ENCODE results near the gene SRC.

SRC gene

DNA sequence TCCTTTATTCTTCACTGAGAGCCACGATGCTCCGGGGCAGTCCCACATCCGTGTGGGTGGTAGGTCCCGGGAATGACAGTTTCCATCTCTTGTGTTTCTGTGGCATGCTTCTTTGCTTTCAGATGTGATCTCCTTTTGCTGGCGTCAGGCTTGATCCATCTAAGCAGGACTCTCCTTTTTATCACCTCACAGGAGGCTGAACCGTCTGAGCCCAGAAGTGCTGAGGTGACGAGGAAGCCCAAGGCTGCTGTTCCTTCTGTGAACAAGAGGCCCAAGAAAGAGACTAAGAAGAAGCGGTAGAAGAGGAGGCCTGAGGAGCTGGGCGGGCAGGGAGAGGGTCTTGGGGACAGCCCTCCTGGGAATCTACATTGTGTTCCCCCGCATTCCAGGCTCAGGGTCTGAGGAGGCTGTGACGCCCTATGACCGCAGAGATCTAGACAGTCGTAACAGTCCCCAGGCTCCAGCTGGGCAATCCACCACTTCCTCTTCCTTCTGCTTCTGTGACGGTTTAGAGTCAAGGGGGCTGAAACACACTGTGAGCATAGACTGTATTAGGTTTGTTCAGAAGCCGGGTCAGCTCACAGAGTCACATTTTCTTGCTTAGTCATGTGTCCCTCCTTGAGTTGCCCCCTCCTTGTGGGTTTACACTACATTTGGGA, 29.7 kb upstream of the SRC start:
- no peaks in the 10 kb centered on the region for H3K27me3 ChIP-seq (ENCODE audit: control insufficient read depth, insufficient read depth, low read length)
- peaks cover 36% of the 10 kb centered on the region for H3K4me1 ChIP-seq (ENCODE audit: control insufficient read depth, insufficient read depth, low read length)
- no peak overlapping the region for H3K9ac ChIP-seq (ENCODE audit: low read depth, low read length)
- H3K36me3 ChIP-seq (ENCODE audit: insufficient read depth, low read length), result peaks cover 32% of the 10 kb centered on the region
- H3K9me3 ChIP-seq (replicated peaks; ENCODE audit: low read length), result no peaks in the 10 kb centered on the region
- no peak overlapping the region for H3K4me2 ChIP-seq (ENCODE audit: low read length)
- H3K4me3 ChIP-seq (ENCODE audit: low read length), result no peak overlapping the region

DNA sequence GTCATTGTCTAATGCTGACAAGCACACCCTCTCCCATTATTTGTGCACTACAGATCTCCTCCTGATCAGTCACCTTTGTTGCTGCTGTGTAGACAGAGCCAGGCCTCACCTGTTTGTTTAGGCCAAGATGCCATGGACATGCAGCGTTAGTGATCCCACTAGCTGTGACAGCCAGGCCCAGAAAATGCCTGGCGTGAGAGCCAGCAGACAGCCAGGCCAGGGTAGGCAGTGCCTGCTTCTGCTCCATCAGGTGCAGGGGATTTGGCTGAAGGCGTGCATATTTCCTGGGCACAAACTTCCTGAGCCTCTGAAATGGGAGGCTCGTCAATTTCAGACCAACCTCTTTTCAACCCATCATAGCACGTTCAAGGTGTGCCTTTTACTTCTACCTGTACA, 29.2 kb upstream of the SRC start:
- Histone ChIP-seq H3K9ac (ENCODE audit: low read depth, low read length) (no peak overlapping the region), H3K27me3 (ENCODE audit: control insufficient read depth, insufficient read depth, low read length) (no peaks in the 10 kb centered on the region), H3K9me3 (replicated peaks; ENCODE audit: low read length) (no peaks in the 10 kb centered on the region), H3K36me3 (ENCODE audit: insufficient read depth, low read length) (peaks cover 32% of the 10 kb centered on the region), H3K4me3 (ENCODE audit: low read length) (no peak overlapping the region), H3K4me1 (ENCODE audit: control insufficient read depth, insufficient read depth, low read length) (peaks cover 34% of the 10 kb centered on the region), H3K4me2 (ENCODE audit: low read length) (no peak overlapping the region)

DNA sequence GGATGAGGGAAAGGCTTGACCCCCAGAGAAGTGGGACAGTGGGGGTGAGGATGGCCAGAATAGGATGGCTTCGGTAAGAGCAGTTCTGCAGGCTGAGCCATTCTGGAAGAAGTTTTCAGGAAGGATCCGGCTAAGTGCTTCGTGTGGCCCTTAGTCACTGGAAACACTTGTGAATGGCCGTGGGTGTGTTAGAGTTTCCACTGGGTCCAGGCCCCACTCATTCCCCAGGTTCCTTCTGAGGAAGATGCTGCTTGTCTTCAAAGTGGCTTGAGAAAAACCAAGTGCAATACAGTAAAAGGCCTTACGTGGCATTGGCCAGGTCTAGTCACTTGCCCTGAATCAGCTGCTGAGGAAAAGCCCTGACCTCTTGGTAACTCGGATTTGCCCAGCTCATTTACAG, 28.6 kb upstream of the SRC start:
- Histone ChIP-seq H3K4me2 (ENCODE audit: low read length) (no peak overlapping the region), H3K36me3 (ENCODE audit: insufficient read depth, low read length) (peaks cover 32% of the 10 kb centered on the region), H3K4me3 (ENCODE audit: low read length) (no peak overlapping the region), H3K9me3 (replicated peaks; ENCODE audit: low read length) (no peaks in the 10 kb centered on the region), H3K9ac (ENCODE audit: low read depth, low read length) (no peak overlapping the region), H3K27me3 (ENCODE audit: control insufficient read depth, insufficient read depth, low read length) (no peaks in the 10 kb centered on the region), H3K4me1 (ENCODE audit: control insufficient read depth, insufficient read depth, low read length) (peaks cover 28% of the 10 kb centered on the region)

DNA sequence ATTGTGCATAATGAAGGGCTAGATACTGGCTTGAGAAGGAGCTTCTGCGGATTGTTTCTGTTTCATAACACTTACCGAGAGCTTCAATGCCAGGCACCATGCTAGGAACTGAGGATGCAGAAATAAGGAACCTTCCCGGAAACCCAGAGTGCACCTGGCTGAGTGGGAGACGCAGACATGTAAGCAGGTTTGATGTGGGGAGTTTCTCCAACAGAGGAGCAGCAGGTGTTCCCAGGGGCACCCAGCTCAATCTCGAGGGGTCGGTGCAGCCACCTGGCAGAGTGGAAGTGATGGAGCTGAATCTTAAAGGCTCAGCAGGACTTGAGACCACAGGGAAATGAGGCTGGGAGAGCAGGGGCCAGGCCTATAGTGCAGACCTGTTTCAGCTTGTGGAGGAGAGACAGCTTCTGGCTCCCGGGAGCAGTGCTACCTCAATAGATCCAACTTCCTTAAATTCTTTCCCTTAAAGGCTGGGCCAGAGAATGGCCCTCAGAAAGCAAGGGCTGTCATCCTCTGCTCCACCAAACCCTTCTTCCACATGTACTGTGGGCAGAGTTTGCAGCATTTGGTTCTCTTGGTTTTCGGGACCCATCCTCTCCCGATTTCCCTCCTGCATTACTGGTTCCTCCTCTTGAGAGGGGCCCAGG, 27.8 kb upstream of the SRC start:
- Histone ChIP-seq H3K9me3 (replicated peaks; ENCODE audit: low read length) (no peaks in the 10 kb centered on the region), H3K9ac (ENCODE audit: low read depth, low read length) (no peak overlapping the region), H3K36me3 (ENCODE audit: insufficient read depth, low read length) (peaks cover 32% of the 10 kb centered on the region), H3K4me2 (ENCODE audit: low read length) (no peak overlapping the region), H3K27me3 (ENCODE audit: control insufficient read depth, insufficient read depth, low read length) (no peaks in the 10 kb centered on the region), H3K4me3 (ENCODE audit: low read length) (no peak overlapping the region), H3K4me1 (ENCODE audit: control insufficient read depth, insufficient read depth, low read length) (peaks cover 23% of the 10 kb centered on the region)

DNA sequence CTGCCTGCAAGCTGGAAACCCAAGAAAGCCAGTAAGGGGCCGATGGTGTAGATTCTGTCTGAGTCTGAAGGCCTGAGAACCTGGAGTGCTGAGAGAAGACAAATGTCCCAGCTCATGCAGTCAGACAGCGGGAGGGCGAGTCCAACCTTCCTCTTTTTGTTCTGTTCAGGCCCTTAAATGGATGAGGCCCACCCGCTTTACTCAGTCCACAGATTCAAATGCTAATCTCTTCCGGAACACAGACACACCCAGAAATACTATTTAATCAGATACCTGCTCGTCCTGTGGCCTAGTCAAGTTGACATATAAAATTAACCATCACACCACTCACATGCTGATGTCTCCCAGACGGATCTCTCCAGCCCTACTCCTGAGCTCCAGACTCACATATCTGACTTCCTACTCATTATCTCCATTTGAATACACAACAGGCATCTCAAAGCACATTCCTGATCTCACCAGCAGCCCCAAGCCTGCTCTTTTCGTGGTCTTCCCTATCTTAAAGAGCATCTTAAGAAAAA, 26.7 kb upstream of the SRC start:
- H3K9me3 ChIP-seq (replicated peaks; ENCODE audit: low read length), result no peaks in the 10 kb centered on the region

DNA sequence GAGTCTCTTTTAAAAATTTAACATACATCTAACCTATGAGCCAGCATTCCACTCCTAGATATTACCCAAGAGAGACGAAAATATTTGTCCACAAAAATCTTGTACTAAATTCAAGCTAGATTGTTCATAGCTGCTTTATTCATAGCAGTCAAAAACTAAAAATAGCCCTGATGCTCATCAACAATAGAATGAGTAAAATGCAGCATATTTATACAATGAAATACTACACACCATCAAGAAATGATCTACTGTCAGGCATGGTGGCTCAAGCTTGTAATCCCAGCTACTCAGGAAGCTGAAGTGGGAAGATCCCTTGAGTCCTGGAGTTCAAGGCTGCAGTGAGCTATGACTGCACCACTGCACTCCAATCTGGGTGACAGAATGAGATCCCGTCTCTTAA, 22.0 kb upstream of the SRC start:
- Histone ChIP-seq H3K4me3 (ENCODE audit: low read length) (no peak overlapping the region), H3K36me3 (ENCODE audit: insufficient read depth, low read length) (peaks cover 5% of the 10 kb centered on the region), H3K4me2 (ENCODE audit: low read length) (no peak overlapping the region), H3K27me3 (ENCODE audit: control insufficient read depth, insufficient read depth, low read length) (no peaks in the 10 kb centered on the region), H3K9ac (ENCODE audit: low read depth, low read length) (no peak overlapping the region), H3K9me3 (replicated peaks; ENCODE audit: low read length) (no peaks in the 10 kb centered on the region), H3K4me1 (ENCODE audit: control insufficient read depth, insufficient read depth, low read length) (peaks cover 8% of the 10 kb centered on the region)

More for the DNA sequence above, 26.7 kb upstream of the SRC start:
- Histone ChIP-seq H3K4me2 (ENCODE audit: low read length) (no peak overlapping the region), H3K4me1 (ENCODE audit: control insufficient read depth, insufficient read depth, low read length) (peaks cover 21% of the 10 kb centered on the region), H3K36me3 (ENCODE audit: insufficient read depth, low read length) (peaks cover 32% of the 10 kb centered on the region), H3K27me3 (ENCODE audit: control insufficient read depth, insufficient read depth, low read length) (no peaks in the 10 kb centered on the region), H3K9ac (ENCODE audit: low read depth, low read length) (no peak overlapping the region), H3K4me3 (ENCODE audit: low read length) (no peak overlapping the region)

DNA sequence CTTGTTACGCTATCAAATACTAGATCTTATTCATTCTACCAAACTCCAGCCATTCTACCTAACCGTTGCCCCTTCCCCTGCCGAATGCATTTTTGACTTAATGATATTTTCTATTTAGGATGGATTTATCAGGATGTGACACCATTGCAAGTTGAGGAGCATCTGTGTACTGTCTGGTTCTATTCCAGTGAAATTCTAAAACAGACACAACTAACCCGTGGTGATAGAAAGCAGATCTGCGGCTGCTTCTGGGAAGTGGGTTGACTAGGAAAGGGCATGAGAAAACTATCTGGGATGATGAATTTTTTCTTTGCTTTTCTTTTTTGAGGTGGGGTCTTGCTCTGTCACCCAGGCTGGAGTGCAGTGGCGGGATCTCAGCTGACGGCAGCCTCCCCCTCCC, 20.7 kb upstream of the SRC start:
- Histone ChIP-seq H3K4me3 (ENCODE audit: low read length) (no peak overlapping the region), H3K9me3 (replicated peaks; ENCODE audit: low read length) (no peaks in the 10 kb centered on the region), H3K36me3 (ENCODE audit: insufficient read depth, low read length) (no peaks in the 10 kb centered on the region), H3K4me1 (ENCODE audit: control insufficient read depth, insufficient read depth, low read length) (peaks cover 8% of the 10 kb centered on the region), H3K27me3 (ENCODE audit: control insufficient read depth, insufficient read depth, low read length) (no peaks in the 10 kb centered on the region), H3K9ac (ENCODE audit: low read depth, low read length) (no peak overlapping the region), H3K4me2 (ENCODE audit: low read length) (no peak overlapping the region)

DNA sequence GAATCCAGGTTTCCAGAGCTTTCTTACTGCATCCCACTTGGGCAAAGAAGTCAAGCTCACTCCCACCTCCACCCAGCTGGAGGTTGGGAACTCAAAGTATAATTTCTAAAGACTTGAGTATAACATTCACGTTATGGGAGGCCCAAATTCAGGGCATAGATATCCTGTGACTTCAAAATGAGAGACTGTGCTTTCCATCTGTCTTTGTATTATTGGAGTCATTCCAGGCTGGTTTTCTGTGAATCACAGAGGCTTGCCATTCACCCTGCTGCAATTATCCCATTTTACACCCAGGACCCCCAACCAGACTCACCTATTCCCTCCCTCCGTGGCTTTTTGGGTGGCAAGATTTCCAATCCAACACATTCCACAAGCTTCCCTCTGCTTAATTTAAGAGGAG, 19.3 kb upstream of the SRC start:
- Histone ChIP-seq H3K4me1 (ENCODE audit: control insufficient read depth, insufficient read depth, low read length) (peaks cover 8% of the 10 kb centered on the region), H3K4me2 (ENCODE audit: low read length) (no peak overlapping the region), H3K9me3 (replicated peaks; ENCODE audit: low read length) (no peaks in the 10 kb centered on the region), H3K27me3 (ENCODE audit: control insufficient read depth, insufficient read depth, low read length) (no peaks in the 10 kb centered on the region), H3K9ac (ENCODE audit: low read depth, low read length) (no peak overlapping the region), H3K36me3 (ENCODE audit: insufficient read depth, low read length) (no peaks in the 10 kb centered on the region), H3K4me3 (ENCODE audit: low read length) (no peak overlapping the region)

DNA sequence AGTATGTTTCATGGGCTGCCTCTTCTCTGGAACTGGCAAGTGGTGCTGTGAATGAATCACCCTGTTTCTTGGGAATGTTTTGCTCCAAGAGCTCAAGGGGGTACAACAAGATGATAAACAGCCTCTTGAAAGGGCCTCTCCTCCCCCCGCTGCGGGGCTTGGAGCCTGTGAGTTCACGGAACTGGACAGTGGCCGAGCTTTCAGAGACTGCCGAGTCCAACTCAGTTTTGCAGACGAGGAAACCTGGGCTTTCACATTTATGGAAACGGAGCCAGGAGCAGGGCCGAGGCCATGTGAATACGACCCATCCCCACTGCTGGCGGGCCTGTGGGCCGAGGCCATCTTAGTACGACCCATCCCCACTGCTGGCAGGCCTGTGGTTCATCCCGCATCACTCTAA, 18.2 kb upstream of the SRC start:
- Histone ChIP-seq H3K9ac (ENCODE audit: low read depth, low read length) (no peak overlapping the region), H3K9me3 (replicated peaks; ENCODE audit: low read length) (no peaks in the 10 kb centered on the region), H3K4me1 (ENCODE audit: control insufficient read depth, insufficient read depth, low read length) (peaks cover 8% of the 10 kb centered on the region), H3K36me3 (ENCODE audit: insufficient read depth, low read length) (no peaks in the 10 kb centered on the region), H3K4me3 (ENCODE audit: low read length) (no peak overlapping the region), H3K4me2 (ENCODE audit: low read length) (no peak overlapping the region), H3K27me3 (ENCODE audit: control insufficient read depth, insufficient read depth, low read length) (no peaks in the 10 kb centered on the region)

DNA sequence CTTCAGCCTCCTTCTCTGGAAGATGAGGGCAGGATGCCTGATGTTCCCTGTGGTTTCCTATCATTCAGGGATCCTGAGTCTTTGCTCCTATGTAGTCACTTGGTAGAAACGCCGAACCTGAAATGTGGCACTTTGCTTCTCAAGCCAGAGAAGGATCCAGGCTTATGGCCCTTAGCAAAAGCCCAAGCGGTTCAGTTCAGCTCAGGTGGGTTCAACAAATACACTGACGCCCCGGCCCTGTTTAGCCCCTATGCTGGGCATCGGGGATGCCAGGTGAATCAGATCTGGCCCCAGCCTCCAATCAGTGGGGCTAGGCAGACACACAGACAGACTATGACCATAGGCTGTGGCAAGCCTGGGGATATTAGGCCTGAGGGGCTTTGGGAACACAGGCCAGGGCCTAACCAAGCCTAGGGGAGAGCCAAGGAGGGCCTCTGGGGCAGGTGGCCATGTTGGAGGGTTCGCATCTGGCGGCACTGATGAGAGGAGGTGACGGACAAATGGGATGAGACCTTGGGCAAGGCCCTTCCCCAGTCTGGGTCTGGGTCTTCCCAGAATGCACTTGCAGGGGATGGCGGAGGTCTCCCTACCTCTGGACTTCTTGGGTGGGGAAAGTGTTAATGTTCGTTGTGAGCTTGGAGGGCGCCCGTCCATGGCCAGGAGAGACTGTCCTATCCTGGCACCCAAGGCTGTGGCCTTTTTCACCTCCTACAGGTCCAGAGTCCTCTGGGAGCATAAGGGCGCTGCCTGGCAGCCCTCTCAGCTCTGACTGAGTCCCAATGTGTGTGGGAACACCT, 17.6 kb upstream of the SRC start:
- peaks cover 7% of the 10 kb centered on the region for H3K4me1 ChIP-seq (ENCODE audit: control insufficient read depth, insufficient read depth, low read length)
- no peaks in the 10 kb centered on the region for H3K36me3 ChIP-seq (ENCODE audit: insufficient read depth, low read length)
- H3K9ac ChIP-seq (ENCODE audit: low read depth, low read length), result no peak overlapping the region
- no peaks in the 10 kb centered on the region for H3K27me3 ChIP-seq (ENCODE audit: control insufficient read depth, insufficient read depth, low read length)
- H3K9me3 ChIP-seq (replicated peaks; ENCODE audit: low read length), result no peaks in the 10 kb centered on the region
- H3K4me3 ChIP-seq (ENCODE audit: low read length), result no peak overlapping the region
- H3K4me2 ChIP-seq (ENCODE audit: low read length), result no peak overlapping the region

DNA sequence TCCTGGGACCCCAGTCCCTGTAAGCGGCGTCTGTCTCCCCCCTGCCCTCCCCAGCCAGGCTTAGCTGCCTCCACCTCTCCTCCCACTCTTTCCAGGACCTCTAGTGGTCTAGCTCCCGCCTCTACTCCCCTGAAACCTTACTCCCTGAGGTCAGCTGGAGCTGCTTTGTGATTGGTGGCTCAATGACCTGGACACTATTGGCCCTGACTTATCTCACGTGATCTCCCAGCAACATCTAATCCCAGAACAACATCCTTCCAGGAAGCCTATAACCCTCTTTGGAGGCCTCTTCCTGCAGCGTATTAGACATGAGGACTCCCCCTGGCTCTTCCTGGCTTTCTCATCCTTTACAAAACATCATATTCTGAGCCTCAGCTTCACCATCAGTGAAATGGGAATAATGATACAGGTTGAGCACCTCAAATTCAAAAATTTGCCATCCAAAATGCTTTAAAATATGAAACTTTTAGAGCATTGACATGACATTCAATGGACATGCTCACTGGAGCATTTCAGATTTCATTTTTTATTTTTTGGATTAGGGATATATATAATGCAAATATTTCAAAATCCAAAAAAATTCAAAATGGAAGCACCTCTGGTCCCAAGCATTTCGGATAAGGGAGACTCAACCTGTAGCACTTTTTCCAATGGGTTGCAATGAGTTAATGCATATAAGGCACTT, 16.3 kb upstream of the SRC start:
- Histone ChIP-seq H3K4me2 (ENCODE audit: low read length) (no peak overlapping the region), H3K36me3 (ENCODE audit: insufficient read depth, low read length) (no peaks in the 10 kb centered on the region), H3K4me3 (ENCODE audit: low read length) (no peak overlapping the region), H3K27me3 (ENCODE audit: control insufficient read depth, insufficient read depth, low read length) (no peaks in the 10 kb centered on the region), H3K9me3 (replicated peaks; ENCODE audit: low read length) (no peaks in the 10 kb centered on the region), H3K9ac (ENCODE audit: low read depth, low read length) (no peak overlapping the region), H3K4me1 (ENCODE audit: control insufficient read depth, insufficient read depth, low read length) (no peaks in the 10 kb centered on the region)

All from skeletal muscle satellite cell (primary cell).